Erythroblast (primary cell): Measurements from ENCODE around the gene AHCYL2.

Experiments
- GATA1 ChIP-seq: IDR thresholded peaks from 2 replicates; pipeline ENCODE4 v1.6.1; 2011; ENCODE audit warnings: low read depth, mild to moderate bottlenecking, control low read depth, low read length, moderate library complexity
- POLR2A ChIP-seq: IDR thresholded peaks from 2 replicates; pipeline ENCODE4 v1.6.1; 2011; ENCODE audit warnings: mild to moderate bottlenecking, low read length

- TF ChIP-seq POLR2A (no peak), GATA1 (no peak)
These were observed 1.2 kb downstream of the AHCYL2 start for GRCh38 chr7:129225931-129226572.
